Stimulated activated CD8-positive, alpha-beta memory T cell treated with anti-CD3 and anti-CD28 coated beads, Interleukin-12 subunit alpha, Interleukin-12 subunit beta, amount 100 ng/mL, for 24 hours (primary cell): ENCODE results near the gene AFAP1L1.

Experiments used
- DNase-seq: peaks from one replicate; pipeline ENCODE4 v3.0.0-alpha.2; 2020; ENCODE audit errors: extremely low read depth

Gene AFAP1L1

GRCh38 chr5:149348518-149348917, 76.9 kb downstream of the AFAP1L1 start:
- DNase-seq, result no peak

GRCh38 chr5:149349382-149349781, 77.7 kb downstream of the AFAP1L1 start:
- DNase-seq, result no peak

- DNase-seq, result no peak
These were observed 80.5 kb downstream of the AFAP1L1 start for GRCh38 chr5:149352169-149352568.

DNA sequence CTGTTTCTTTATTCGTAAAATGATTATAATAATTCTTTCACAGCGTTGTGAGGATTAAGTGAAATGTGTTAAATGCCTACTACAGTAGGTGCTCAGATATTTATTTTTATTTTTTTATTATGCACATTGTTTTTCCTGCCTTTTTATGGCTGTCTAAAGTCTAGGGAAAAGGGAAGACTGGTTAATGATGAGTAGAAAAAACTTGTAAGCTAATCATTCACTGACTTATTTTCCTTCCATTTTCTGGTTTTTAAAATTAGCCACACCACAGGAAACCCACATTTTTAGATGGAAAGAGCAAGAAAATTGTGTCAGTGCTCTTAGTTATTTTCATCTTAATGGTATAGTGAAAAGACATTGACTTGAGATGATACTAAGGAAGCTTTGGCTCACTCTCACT, 82.3 kb downstream of the AFAP1L1 start:
- DNase-seq, result no peak

DNA sequence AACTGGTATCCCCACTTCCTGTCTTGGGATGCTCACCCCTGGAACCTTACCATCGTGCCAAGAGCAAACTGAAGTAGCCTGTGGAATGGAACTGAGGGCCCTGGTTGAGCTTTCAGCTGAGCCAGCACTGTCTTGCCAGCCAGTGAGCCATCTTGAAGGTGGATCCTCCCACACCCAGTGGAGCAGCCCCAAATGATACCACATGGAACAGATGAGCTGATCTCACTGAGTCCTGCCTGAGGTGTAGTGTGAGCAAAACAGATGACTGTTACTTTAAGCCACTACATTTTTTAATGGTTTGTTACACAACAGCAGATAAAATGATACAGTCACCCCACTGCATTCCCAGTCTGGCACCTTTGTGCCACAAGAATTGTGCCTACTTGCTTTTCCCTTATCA, 84.0 kb downstream of the AFAP1L1 start:
- DNase-seq, result no peak

GRCh38 chr5:149356391-149356790, 84.7 kb downstream of the AFAP1L1 start:
- no peak for DNase-seq

GRCh38 chr5:149357370-149358293, 86.0 kb downstream of the AFAP1L1 start, which contains the start of gene PCYOX1L:
Gene PCYOX1L (plus strand): TSS chr5:149358046. CDS start chr5:149358069, 23 bp downstream.
- DNase-seq, result peak; percentile 97

DNA sequence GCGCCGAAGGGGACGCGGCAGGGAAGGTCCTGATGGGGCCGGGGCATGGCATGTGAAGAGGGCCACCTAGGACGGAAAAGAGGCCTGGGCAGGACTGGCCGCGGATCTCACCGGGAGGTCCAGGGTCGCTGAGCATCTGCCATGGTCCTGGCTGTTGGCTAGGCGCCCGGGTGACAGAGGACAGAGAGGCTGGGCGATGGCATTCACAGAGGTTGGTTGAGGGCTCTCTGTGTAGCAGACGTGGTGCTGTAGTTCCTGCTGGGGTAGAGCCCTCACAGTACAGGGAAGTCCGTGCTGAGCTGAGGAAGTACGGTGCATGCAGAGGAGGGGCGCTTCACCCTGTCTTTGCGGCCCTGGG, 86.6 kb downstream of the AFAP1L1 start:
- DNase-seq, result no peak

GRCh38 chr5:149358868-149359495, 87.3 kb downstream of the AFAP1L1 start:
- no peak for DNase-seq

DNA sequence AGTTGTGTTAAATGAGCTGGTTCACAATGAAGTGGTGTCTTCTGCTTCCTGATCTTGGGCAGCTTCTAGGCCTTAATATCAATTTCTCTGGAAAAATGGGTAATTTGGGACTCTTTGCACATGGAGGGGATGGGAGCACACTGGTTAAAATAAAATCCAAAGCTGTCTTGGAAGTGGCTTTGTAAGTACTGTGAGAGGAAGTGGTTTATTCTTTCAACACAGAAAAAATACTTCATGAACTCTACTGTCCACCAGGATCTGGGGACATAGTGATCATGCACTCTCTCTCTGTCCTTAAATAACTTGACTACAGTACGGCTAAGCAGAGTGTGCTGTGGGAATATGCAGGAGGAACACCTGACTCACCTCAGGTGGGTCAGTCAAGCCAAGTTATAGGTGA, 88.6 kb downstream of the AFAP1L1 start:
- DNase-seq, result no peak

- DNase-seq, result no peak
These were observed 90.9 kb downstream of the AFAP1L1 start for GRCh38 chr5:149362541-149362940.

GRCh38 chr5:149363358-149363757, 91.7 kb downstream of the AFAP1L1 start:
- DNase-seq, result no peak

DNA sequence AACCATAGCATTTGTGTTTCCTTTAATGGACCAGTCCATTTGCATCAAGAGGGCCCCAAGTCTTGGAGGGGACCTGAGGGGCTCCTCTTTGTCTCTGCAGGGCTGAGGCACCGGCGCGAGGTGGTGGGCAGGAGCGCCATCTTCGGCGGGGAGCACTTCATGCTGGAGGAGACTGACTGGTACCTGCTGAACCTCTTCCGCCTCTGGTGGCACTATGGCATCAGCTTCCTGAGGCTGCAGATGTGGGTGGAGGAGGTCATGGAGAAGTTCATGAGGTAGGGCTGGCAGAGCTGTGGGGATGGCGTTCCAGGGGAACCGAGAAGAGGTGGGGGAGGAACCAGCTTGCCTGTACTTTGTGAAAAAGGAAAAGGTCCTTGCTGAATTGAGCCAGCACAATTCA, 92.3 kb downstream of the AFAP1L1 start:
- DNase-seq, result no peak

- DNase-seq, result no peak
These were observed 93.1 kb downstream of the AFAP1L1 start for GRCh38 chr5:149364719-149365118.

DNA sequence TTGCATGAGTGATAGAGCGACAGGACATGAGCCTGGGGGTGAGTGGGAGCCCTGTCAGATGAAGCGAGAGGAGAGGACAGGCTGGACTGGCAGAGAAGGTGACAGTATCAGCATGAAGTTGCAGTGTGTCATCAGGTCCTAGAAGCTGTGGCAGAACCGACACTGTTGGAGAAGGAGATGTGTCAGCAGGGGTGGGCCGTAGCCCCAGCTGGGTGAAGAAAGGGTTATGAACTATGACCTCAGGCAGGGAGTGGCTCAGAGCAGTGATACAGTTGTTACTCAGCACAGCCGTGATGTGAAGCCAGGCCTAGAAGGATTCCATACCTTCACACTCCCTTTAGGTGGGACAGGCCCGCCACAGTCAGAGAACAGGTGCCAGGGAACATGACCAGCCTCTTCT, 93.8 kb downstream of the AFAP1L1 start:
- no peak for DNase-seq

- no peak for DNase-seq
These were observed 94.6 kb downstream of the AFAP1L1 start for GRCh38 chr5:149366169-149366729.

DNA sequence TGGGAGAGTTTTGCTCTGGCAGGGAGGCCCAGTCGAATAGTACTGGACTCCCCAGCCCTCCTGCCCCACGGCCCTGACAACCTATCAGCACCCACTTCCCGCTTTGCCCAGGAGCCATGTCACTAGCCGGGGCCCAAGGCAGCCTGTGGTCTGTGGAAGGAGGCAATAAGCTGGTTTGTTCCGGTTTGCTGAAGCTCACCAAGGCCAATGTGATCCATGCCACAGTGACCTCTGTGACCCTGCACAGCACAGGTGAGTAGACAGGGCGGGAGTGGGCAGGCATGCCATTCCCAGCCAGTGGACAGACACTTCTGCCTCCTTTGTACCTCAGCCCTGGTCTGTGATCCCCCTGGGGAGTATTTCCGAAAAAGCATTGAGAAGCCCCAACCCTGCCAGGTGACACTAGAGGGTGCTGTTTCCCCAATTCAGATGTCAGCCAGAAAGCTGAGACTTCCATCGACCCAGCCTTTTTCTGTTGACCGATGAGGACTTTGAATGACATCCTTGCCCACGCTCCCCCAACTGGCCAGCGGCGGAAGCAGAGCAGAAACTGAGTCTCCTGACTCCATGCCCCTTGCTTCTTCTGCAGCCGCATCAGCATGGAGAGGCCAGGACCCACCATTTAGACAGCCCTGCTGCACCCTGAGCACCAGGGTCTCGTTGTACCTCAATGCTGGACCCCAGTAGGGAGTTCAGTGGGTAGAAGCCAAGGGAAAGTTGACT, 95.8 kb downstream of the AFAP1L1 start:
- no peak for DNase-seq

GRCh38 chr5:149367972-149368645, 96.5 kb downstream of the AFAP1L1 start:
- no peak for DNase-seq

GRCh38 chr5:149370878-149371277, 99.2 kb downstream of the AFAP1L1 start:
- DNase-seq, result no peak

DNA sequence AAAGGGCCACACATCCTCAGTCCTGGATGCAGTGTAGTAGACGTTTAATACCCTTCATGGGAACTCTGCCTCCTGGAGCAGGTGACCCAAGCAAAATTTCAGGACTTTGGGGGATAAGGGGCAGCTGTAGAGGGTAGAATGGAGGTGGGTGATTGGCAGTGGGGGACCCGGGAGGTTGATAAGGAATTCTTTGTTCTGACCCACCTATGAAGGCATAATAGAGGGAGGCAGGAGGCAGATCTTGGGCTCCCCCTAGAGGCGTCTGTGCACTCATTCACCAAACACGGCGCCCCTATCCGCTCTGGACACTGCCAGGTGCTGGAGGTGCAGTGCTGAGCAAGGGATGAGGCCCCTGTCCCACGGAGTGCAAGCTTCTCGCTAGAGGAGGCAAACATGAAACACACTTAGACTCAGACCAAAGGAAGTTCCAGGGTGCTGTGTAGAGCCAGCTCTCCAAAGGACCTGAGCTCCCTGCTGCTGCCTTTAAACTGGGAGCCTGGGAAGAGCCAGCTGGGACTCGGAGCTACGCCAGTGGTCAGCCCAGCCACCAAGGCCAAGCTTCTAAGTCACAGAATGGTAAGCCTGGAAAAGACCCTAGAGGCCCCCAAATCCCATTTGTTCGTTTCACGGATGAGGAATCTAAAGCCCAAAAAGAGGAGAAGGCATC, 99.8 kb downstream of the AFAP1L1 start:
- DNase-seq, result no peak
